ENCODE data around the gene NPHS2.
"Not testable (repeated sequence)": the region's sequence is repeated elsewhere in the genome, so short reads cannot be mapped to it uniquely, and the experiment has no call there.

NPHS2 gene

DNA sequence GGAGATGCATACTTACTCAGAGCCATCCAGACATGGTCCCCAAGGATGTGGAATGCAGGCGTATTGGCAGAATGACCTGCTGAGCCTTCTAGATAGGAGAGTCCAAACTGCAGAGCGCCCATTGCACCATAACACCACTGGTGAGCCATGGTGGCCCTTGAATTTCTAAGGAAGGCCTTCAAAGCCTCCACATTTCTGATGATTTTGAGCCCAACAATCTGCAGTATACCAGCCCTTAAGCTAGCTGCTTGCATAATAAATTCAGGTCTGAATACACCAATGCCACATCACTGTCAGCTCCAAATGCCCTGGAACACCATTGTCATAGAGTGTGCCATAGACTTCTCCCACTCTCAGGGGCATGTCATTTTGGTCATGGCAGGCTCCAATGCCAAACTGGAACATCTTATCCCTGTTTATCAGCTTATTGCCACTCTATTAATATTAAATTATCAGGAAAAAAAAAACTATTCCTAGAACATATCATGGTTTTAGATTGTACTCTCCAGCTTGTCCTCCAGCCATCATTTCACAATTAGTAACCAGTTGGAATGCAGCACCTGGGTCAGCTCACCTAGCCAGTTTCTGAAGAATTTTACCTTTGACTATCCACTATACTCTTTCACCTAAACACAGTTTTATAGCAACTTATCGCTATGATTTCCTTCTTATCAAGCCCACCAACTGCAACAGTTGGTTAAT lies 26.9 kb downstream of the NPHS2 start:
- in situ Hi-C loops (cut with MboI; ENCODE audit: low sequenced_read_pairs), result no loop called here

DNA sequence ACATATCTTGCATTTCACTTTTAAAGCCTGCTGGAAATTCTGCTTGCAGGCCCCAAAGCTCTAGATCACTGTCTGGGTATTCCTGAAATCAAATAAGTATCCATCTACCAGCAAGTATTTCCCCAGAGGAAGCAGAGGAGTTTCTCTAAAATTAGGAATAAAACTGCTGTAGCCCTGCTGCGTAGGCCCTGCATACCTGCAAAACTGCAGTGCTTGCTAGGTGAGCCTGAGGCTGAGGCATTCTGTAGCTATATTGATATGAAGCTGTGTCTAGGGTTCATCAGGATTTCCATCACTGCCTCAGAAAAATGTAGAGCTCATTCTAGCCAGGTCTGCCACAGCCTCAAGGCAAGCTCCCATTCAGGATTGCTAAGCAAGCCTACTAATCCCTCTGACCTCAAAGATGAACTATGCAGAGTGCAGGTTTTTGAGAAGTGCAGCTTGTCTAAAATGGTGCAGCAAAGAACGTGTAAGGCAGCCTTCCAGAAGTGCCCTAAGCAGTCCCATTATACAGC lies 28.7 kb downstream of the NPHS2 start:
- in situ Hi-C loops (cut with MboI; ENCODE audit: low sequenced_read_pairs), result no loop called here

DNA sequence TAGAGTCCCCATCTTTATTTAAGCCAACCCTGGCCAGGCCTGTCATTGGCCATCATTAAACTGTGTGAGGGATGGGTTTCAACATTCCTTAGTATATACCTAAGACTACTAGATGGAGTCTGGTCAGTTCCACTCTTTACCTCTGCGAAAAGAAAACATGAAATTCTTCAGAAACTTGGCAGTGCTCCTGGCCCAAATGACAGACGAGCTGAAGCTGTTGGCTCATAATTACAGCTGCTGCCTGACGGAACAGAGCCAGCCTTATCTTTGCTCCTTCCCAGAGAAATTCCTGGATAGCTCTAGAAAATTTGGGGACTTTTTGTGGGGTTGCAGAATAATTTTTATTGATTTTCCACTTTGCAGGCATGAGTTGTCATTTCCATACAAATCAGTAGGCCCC lies 30.4 kb downstream of the NPHS2 start:
- in situ Hi-C loops (cut with MboI; ENCODE audit: low sequenced_read_pairs), result no loop called here

DNA sequence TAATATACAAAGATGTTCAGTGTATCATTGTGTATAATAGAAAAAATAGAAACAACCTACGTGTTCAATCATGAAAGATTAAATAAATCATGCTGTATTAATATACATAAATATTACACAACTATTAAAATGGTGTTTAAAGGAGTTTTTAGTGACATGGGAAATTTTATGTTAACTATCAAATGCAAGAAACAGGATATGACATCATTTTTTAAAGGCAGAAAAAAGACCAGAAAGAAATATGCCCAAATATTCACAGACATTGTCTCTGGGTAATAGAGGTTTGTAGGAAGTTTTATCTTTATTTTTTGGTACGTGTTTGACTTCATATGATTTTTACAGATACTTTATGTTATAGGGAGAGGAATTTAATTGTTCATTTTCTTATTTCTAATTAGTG lies 34.0 kb downstream of the NPHS2 start:
- in situ Hi-C loops (cut with MboI; ENCODE audit: low sequenced_read_pairs), result no loop called here

DNA sequence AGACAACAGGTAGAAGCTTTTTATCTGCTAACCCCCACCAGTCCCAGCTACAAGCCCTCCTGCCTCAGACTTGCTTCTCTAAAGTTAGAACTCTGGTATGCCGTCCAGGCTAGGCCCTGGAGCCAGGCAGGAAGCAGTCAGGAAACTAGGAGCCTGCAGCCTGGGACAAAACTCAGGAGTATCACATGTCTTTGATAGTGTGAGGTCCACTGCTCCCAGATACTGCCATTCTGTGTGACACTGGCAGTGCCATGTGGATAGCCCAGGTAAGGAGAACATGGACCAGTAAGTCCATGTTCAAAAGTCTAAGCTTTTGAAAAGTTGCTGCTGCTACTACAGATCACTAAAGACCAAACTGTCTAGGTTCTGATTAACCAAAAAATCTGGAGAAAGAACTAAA lies 45.4 kb downstream of the NPHS2 start:
- in situ Hi-C loops (cut with MboI; ENCODE audit: low sequenced_read_pairs), result no loop called here

DNA sequence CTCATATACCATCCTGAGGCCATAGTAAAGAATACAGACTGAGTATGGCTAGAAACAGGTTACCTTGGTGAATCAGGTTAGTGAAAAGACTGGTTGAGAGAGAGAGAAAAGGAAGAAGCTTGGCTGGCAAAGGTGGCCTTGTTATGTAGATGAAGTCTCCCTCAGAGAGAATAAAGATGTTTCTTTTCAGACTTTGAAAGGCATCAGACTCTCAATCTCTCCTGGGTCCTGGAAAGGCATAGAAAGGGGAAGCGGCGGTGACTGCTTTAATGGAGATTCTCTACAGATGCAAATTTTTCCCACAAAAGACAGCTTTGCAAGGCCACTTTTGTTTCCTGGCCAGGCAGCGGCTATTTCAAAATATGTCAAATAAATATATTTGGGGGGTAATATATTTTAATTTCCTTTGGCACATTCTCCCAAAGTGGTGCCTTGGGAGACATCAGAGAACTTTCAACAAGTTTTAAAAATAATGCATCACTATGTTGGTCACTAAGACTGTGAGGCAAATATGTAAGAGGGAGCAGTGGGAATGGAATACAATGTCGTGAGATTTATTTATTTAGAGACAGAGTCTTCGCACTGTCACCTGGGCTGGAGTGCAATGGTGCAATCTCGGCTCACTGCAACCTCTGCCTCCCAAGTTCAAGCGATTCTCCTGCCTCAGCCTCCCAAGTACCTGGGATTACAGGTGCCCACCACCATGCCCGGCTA lies 46.1 kb downstream of the NPHS2 start:
- in situ Hi-C loops (cut with MboI; ENCODE audit: low sequenced_read_pairs), result no loop called here

DNA sequence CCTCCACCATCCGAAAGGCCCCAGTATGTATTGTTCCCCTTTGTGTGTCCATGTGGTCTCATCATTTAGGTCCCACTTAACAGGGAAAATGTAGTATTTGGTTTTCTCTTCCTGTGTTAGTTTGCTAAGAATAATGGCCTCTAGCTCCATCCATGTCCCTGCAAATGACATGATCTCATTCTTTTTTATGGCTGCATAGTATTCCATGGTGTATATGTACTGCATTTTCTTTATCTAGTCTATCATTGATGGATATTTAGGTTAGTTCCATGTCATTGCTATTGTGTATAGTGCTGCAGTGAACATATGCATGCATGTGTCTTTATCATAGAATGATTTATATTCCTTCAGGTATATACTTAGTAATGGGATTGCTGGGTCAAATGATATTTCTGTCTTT lies 57.2 kb downstream of the NPHS2 start:
- in situ Hi-C loops (cut with MboI; ENCODE audit: low sequenced_read_pairs), result not testable (repeated sequence)

DNA sequence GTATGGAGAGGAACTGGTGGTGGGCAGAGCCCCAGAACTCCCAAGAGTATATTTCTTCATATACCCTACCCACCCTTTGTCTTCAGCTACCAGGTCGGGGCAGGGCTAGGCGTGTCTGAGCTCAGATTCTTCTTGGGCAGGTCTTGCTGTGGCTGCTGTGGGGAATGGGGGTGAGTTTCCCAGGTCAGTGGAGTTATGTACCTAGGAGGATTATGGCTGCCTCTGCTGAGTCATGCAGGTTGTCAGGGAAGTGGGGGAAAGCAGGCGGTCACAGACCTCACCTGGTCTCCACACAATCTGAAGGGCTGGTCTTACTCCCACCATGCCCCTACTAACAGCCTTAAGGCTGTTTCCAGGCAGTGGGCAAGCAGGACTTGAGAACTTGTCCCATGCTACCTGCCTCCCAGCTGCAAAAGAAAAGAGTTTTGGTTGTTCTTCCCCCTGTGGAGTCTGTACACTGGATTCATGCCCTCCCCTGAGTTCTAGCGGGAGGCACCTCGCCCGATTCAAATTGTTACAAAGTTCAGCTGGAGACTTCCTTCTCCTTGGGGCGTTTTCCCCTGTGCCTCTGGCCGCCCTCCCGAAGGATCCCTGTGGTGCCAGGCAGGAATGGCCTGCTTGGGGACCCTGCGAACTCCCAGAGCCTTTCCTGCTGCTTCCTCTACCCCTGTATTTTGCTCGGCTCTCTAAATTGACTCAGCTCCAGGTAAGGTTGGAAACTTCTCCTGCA lies 58.6 kb downstream of the NPHS2 start:
- in situ Hi-C loops (cut with MboI; ENCODE audit: low sequenced_read_pairs), result no loop called here

DNA sequence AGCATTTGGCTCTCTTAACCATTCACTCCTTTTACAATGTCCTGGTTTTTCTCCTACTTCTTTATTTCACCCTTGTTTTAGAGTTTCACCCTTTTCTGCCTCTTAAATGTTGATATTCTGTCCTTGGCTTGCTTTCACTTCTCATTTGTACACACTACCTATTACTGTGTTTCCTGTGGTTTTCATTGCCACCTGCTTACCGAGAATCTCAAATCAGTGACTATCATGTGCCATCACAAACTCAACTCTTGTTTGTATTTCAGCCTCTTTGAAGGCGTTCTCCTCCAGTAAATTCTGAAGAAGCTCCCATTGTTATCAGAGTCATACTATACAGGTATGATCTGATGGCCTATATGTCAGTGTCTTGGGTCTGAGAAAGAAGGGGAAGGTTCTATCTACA lies 65.7 kb downstream of the NPHS2 start:
- in situ Hi-C loops (cut with MboI; ENCODE audit: low sequenced_read_pairs), result no loop called here

DNA sequence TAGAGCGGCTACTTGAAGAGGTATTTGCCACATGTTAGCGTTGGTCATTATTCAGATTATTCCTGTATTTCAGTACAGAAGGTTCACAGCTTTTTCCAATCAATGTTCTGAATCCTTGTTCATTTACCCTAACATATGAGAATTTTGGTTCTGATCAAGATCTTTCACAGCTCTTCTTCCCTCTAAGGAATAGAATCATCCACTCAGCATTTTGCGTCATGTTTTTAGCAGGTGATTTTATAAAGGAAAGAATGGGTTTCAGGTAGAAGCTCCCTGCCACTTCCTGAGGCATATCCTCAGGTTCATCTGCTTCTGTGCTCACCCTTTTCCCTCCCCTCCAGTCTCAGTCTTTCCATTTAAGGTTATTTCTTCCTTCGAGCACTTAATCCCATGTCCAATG lies 66.4 kb downstream of the NPHS2 start:
- in situ Hi-C loops (cut with MboI; ENCODE audit: low sequenced_read_pairs), result no loop called here

DNA sequence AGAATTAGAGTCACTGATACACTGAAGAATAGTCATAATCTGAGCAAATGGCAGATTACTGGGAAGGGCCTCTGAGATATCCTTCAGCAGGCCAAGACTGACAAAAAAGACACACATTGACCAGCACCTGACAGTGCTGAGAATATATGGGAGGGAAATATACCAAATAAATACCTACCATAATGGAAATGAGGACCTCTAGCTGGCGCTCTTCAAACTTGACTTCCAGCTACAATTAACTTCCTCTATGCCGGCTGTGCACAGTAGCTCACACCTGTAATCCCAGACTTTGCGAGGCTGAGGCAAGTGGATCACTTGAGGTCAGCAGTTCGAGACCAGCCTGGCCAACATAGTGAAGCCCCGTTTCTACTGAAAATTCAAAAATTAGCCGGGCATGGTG lies 69.5 kb downstream of the NPHS2 start:
- in situ Hi-C loops (cut with MboI; ENCODE audit: low sequenced_read_pairs), result no loop called here

Data from HL-60/S4 treated with phorbol 12-myristate 13-acetate at 8.2 ng/mL for 4 days and 3 days (cell line).